Fibroblast of villous mesenchyme (primary cell): ENCODE data around the gene SLC17A9. TPM values are rescaled to one million over a fixed set of nuclear protein-coding genes. Genes with fewer than 3 reads are reported as not detected.

ENCODE experiments used
- DNase-seq: peaks from one replicate; pipeline ENCODE4 v3.0.0-alpha.2; 2010; ENCODE audit warnings: low read depth
- H3K4me3 ChIP-seq: 2 replicates; pipeline ENCODE4 v1.5.1; 2011; ENCODE audit warnings: low read depth, mild to moderate bottlenecking, low read length
- CTCF ChIP-seq: IDR thresholded peaks from 2 replicates; pipeline ENCODE4 v1.5.1; 2012; ENCODE audit warnings: low read depth, mild to moderate bottlenecking, low read length; ENCODE audit not compliant: insufficient read depth
- total RNA-seq: library from RNA; depleted of rRNA; stranded (reverse); fragments of >200 nt; gene quantifications from 2 replicates; pipeline ENCODE4 v1.2.3, GENCODE V29; 2012

SLC17A9 gene
- total RNA-seq, 1 donor: 23.7 TPM

GRCh38 chr20:62987114-62987513 lies 34.6 kb downstream of the SLC17A9 start:
- H3K4me3 ChIP-seq: no peak overlapping the region
- DNase-seq: no peak
- TF ChIP-seq CTCF: no peak

GRCh38 chr20:62989201-62989601 lies 36.7 kb downstream of the SLC17A9 start:
- H3K4me3 ChIP-seq: no peak overlapping the region
- DNase-seq: peak; percentile 12
- TF ChIP-seq CTCF: no peak

GRCh38 chr20:62990306-62990825 lies 37.9 kb downstream of the SLC17A9 start:
- no peak overlapping the region for H3K4me3 ChIP-seq
- TF ChIP-seq CTCF: no peak
- DNase-seq: no peak

GRCh38 chr20:62991196-62991807 lies 38.8 kb downstream of the SLC17A9 start:
- no peak for TF ChIP-seq CTCF
- no peak for DNase-seq
- no peak overlapping the region for H3K4me3 ChIP-seq

GRCh38 chr20:62991863-62992262 lies 39.4 kb downstream of the SLC17A9 start:
- H3K4me3 ChIP-seq: no peak overlapping the region
- no peak for DNase-seq
- no peak for TF ChIP-seq CTCF

GRCh38 chr20:62993856-62994494 lies 41.5 kb downstream of the SLC17A9 start:
- TF ChIP-seq CTCF: no peak
- no peak for DNase-seq
- H3K4me3 ChIP-seq: no peak overlapping the region
